Hematopoietic multipotent progenitor cell treated with erythropoietin and hydrocortisone succinate and interleukin-3 and kit ligand, for 17 days (in vitro differentiated cells): Measurements from ENCODE around the gene CHD6.

ENCODE experiments used
- DNase-seq: peaks from one replicate; pipeline ENCODE4 v3.0.0-alpha.2; 2015; ENCODE audit warnings: low spot score

Gene CHD6

DNA sequence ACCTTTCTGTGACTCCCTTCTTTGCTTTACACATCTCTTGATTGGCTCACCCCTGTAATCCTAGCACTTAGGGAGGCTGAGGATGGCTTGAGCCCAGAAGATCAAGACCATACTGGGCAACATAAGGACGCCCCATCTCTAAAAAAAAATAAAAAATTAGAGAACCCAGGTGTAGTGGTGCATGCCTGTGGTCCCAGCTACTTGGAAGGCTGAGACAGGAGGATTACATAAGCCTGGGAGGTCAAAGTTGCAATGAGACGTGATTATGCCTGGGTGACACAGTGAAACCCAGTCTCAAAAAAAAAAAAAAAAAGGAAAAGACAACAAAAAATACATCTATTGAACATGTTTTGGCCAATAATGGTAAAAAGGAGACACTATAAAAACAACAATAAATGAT lies 37.8 kb downstream of the CHD6 start:
- DNase-seq, result no peak

DNA sequence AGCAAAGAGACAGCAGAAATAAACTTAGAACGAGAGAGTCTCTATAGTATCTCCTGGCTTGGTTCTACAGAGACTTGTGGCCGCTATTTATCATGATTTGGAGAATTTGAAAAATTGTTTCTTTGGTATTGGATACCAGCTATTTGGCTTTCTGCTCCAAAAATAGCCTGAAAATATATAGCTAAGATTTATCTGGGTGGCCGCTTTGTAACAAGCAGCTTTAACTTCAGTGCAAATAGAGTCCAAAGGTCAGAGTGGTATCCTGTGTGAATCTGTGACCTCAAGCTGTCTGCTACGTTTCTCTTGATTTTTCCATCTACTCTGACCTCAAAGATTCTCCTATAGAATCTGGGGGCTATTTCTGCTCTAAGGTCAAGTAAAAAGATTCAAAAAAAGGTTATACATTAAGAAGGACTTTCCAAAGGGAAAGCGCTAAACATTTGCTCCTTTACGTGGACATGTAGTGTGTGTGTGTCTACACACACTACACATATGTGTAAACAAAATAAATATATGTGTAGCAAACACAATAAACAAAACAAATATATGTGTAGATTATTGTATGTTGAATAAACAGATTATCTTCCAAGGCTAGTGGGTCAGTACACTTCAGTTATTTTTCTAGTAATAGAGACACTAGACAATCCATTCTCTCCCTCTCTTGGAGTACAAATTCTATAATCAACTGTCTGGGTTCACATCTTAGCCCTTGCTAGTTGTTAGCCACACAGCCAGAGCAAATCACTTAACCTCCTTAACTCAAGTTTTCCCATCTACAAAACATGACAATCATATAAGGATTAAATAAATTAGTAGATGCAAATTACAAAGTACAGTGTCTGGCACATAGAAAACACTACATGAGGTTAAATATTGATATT lies 40.8 kb downstream of the CHD6 start:
- no peak for DNase-seq

DNA sequence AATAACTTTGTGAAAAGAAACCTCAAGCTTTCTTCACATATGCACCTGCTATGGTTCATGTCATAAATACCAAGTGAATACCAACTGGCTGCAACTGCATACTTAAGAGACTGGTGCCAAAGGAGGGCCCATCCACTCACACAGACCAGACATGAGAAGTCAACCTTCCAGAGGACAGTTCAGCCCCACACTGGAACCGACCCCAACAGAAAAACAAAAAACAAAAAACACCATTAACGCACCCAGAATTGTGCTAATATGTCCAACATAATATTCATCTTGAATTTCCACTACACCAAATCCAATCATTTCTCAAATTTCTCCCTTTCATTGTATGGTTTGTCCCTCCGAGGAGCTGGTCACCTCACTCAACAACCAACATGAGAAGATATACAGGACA lies 42.8 kb downstream of the CHD6 start:
- DNase-seq, result no peak

DNA sequence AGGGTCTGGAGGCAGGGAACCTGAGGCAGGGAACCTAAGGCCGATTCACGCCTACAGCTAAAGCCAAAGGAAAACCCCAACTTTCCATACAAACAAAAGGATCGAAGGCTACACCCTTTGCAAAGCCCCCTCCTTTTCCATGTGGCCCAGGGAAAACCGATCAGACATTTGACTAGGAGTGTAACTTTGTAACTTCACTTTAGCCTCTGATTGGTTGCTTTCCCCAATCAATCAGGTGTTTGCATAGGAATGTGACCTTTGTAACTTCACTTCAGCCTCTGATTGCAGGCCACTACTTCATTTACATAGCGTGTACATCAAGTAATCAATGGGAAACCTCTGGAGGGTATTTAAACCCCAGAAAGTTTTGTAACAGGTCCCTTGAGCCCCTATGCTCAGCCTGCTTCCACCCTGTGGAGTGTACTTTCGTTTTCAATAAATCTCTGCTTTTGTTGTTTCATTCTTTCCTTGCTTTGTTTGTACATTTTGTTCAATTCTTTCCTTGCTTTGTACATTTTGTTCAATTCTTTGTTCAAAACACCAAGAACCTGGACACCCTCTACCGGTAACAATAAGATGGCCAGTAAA lies 43.3 kb downstream of the CHD6 start:
- no peak for DNase-seq

DNA sequence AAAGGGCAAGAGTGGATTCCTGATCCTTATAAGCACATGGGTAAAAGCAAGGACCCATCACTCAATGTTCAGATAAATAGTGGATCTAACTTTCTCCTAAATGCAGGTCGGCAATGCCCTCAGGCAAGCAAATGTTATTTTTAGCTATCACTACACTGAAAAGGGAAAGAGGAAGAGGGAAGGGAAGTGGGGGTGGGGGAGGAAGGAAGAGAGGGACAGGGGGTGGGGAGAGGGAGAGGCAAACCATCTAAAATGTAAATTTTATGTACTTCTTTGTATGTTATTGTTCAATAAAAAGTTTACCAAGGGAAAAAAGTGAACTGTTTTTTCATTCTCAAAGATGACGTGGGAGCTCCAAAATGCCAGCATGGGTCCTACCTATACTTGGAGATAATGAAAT lies 44.2 kb downstream of the CHD6 start:
- DNase-seq, result no peak

DNA sequence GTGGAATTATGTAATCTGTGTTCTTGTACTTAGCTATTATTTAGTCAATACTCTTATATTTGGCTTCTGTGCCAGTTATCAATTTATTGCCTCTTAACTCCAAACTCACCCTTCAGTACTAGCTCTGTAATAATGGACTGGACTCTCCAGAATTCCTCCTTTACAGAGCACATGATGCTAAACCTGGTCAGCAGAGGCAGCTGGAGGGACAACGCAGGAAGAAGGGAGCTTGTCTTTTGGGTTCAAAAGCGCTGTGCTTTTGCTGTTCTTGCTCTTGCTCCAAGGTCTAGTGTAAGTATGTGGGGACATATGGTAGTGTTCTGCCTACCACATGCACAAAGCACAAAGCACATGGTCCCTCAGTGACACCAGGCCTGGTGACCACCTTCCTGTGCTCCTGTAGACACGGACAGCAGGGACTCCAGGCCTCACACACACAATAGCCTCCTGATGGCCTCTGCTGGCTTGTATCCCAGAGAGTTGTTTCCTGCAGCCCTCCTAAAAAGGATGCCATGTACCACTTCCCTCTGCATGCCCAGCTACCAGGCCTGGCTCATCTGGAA lies 46.1 kb downstream of the CHD6 start:
- no peak for DNase-seq

DNA sequence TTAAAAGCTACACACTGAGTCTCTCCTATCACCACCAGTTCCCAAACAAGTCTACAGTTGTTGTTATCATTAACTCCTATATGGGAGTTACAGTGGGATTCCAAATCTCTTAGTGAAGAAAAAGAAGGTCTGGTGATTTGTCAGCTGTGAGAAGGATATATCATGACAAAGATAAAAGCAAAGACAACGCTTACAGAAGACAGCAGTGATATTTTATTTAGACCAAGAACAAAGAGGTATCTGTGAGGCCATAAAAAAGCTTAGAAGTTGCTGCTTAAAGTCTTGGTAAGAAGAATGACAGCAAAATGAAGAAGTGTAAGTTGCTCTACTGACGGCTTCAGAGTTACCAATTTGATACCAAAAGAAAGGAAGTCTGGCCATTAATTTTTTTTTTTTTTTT lies 47.2 kb downstream of the CHD6 start:
- no peak for DNase-seq

DNA sequence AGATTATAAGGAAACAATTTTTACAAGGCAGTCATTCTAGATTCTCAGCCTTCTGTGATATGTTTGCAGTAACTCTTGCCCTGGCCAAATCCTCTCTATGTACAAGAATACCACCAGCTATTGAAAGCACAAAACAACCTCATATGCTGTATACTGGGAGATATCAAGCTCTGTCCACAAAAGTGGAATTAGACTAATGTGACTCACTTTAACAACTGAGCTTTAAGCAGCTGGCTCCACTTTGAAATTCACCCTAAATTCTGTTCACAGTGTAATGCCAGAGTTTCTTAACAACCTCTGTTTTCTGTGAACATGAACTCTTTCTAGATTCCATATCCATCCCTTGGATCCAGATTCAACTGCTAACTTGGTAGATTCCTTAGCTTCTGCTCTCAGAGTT lies 47.6 kb downstream of the CHD6 start:
- no peak for DNase-seq

DNA sequence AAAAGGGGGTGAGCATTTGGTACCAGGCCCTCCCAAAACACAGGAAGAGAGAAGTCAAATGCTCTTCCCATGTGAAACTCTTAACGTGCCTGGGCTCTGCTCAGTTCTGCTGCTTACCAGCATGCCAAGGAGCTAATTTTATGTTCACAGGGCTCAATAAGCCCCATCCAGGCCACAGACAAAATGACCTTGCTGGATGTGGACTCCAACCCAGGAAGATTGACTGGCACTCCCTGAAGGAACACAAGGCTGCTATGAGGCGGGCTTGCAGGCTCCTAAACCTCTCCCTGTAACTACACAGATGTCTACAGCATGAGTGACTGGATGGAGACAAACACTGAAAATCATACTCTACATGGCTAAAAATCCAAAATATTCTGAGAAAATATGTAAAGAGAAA lies 50.6 kb downstream of the CHD6 start:
- no peak for DNase-seq

DNA sequence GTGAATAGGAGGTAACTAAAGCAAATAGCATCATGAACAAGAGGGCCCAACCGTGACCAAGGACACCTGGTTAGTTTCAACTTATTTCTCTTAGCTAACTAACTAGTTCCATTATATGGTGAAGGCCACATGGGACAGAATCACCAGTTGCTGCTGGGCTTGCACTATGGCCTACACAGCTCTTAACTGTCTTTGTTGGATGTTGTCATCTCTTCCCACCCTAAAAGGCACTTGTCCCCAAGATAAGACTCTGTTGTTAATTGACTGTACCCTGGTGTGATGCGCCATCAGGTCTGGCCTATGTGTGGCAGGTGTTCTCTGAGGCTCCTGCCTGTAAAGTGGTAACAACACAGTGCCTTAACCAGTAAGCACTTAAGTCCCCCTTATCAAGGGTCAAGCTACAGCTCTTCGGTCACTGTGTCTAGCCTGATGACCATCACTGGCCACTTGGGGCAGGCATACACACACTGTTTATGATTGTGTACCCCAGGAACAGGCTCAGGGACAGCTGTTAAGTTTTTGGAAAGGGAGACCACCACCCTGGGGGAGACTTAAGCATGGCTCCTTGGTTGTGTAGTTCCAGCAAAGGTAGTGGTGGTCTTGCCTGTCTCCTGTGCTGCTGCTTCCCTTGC lies 51.2 kb downstream of the CHD6 start:
- DNase-seq, result no peak

DNA sequence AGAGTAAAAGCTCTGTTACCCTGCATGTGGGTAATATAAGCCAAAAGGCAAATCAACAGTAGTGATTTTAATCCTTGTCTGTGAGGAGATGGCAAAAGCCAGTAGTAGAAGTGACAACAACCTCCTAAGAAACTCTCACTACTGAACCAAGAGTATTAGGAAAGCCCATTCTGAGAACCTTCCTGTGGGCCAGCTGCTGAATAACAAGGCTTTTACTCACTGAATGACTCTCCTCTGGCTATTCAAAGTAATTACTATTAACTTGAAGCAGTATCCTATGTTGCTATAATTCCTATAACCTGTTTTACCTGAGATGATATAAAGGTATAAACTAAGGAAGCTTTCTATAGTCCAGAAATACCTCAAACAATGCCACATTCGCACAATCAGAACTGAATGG lies 55.1 kb downstream of the CHD6 start:
- no peak for DNase-seq

DNA sequence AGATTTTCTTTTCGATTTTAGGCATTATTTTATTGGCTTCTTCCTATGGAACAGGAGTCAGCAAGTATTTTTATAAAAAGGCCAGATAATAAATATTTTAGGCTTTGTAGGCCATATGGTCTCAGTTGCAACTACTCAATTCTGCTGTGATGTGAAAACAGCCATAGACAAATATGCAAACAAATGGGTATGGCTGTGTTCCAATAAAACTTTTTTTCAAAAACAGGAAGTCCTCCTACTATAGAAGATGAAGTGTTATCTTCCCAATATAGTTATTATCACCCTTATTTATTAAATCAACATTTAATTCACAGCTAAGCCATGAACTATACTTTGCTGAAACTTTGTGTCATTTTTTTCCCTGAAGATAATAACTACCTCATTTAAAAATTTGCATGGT lies 57.2 kb downstream of the CHD6 start:
- no peak for DNase-seq

DNA sequence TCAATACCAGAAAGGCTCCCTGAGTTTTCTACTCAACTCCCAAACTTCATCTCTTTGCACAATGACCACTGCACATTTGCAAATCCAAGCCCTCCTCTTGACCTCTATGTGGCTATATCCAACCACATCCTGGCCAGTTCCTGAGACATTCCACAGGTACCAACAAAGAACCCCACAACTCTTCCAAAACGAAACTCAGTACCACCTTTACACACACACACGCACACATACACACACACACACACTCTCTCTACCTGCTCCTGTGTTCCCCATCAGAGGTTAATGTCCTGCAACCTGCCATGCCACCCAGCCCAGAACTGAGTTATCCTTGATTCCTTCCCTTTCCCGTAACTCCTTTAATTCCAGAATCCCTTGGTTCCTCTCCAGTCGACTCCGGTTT lies 58.5 kb downstream of the CHD6 start:
- no peak for DNase-seq

DNA sequence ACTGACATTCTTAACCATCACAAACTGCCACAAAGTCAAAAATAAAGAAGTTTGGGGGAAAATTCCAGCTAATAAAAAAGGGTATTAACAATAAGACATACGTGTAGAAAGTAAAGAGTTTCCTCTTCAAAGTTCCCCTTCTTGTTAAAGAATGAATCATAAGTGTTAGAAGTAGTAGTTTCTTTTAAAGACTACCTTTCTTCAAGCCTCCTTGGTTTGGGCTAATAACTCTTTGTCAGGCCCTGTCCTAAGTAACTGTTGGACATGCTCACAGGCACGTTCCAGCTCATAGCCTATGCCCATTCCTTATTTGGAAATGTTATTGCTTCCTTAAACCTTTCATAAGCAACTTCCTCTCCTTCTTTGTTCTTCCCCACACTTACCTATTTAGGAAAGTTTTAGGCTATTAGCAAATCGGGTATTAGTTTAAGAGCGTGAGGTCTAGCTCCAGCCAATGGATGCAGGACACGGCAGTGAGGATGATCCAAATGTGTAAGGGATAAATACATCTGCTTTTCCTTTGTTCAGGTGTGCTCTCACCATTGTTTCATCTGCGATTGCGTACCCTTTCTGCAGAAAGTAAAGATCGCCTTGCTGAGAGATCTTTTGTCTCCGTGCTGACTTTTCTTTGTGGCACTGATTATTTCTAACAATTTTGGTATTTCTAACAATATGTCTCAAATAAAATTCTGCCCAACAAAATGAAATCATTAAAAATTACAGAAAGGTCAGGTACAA lies 64.9 kb downstream of the CHD6 start:
- no peak for DNase-seq

DNA sequence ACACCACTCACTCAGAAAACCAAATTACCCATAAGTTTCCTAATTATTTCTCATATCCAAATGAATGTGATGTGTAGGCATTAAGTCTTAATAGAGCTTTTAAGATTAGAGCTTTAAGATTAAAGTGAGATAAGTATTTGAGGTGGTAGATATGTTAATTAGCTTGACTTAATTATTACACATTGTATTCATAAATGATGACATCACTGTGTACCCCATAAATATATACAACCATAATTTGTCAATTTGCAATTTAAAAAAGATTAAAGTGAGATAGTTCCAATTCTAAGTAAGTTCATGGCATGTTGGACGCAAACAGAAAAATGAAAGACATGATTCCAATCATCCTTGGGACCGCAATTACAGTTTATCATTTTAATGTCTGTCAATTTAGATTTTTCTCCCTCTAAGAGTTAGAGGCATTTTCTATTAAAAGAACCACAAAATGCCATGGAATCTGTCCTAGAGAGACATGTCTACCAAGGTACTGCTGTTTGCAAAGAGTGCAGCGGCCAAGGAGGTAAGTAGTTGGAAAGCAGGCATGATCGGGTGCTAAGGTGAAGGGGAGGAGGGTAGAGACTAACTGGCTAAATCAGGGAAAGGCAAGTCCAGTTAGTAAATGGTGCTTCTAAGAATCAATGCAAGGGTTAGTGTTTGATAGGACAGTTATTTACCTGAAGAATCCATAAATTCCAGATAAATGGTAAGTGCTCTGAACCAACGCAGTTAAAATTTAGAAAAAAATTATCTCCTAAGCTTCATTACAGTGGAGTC lies 65.7 kb downstream of the CHD6 start:
- DNase-seq, result no peak

DNA sequence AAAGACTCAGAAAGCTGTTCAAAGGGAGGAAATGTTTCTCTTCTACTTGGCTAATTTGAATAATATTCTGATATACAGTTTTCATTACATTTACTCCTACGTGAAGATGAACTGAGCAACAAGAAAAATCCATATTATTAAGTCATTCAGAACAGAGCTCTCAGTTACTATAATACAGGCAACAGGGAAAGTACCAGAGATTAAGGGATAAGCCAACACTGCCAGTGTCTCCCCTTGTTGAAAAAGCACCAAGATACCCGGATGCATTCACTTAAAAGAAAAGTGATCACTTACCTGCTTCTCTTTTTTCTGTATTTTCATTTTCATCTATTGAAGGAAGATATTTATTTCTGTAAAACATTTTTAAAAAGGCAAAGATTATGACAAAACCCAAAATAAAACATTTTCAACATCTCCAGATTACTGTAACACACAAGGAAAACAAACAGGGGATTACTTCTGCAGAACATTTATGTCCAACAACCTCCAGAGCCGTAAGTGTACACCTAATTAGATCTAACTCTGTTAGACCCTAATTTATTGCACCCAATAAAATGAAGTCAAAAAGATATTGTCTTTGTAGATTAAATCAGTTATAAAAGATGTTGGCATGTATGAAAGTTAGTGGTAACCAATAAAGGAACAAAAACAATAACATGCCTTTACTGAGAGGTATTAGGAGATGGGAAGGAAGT lies 67.0 kb downstream of the CHD6 start:
- DNase-seq, result no peak

DNA sequence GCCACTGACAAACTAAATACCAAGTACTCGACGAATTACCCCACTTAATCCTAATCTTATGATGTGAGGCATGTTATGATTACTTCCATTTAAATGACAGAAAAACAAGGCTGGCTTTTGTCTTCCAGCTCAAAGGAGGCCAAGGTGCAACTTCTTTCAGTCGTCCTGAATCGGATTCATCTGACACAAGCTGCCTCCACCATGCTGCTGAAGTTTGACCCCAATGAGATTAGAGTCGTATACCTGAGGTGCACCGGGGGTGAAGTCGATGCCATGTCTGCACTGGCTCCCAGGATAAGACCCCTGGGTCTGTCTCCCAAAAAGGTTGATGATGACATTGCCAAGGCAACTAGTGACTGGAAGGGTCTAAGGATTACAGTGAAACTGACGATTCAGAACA lies 71.0 kb downstream of the CHD6 start:
- DNase-seq, result no peak

DNA sequence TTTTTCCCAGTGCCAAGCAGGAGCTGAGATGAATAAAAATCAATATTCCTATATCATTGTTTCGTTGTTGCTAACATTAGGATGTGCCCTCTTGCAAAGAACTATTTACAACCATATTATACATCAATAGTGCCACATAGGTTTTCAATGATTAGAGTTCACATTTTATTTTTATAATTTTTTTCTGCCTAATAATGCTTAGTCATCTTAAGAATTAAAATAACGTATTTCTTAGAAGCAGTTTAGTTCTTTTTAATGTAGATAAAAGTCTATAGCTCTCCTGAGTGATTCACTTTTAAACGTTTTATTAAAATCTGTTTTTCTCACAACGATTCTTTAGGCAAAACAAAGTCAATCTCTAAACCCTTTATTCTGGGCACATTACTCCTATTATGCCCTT lies 71.6 kb downstream of the CHD6 start:
- no peak for DNase-seq

DNA sequence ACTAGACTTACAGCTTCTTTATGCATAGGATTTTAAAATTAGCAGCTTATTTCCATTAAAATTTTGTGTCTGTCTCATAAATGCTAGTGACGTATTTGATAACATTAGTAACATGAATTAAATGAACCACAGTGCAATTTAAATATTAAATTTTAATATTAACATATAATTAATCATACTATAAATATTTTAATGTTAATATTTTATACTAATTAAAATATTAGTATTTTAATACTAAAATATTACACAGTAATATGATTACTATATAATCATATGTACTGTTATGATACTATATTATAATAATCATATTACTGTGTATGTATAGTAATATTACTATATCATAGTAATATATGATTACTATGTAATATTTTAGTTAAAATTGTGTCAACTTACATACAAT lies 73.7 kb downstream of the CHD6 start:
- DNase-seq, result no peak

DNA sequence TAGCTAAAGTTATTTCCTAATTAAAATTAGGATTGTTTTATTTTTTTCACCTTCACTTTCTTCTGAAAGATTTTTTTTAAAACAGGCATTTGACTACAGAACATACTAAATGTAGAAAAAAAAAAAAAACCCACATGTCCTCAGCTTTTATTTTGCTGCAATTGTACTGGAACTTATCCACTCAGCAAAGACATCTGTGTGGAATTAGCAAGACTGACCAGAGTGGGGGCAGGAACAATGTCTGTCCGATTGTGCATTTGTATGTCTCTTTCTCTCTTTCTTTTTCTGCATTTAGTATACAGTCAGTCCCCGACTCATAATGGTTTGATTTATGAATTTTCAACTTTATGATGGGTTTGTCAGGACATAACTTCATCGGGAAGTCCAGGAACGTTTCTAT lies 77.3 kb downstream of the CHD6 start:
- no peak for DNase-seq

DNA sequence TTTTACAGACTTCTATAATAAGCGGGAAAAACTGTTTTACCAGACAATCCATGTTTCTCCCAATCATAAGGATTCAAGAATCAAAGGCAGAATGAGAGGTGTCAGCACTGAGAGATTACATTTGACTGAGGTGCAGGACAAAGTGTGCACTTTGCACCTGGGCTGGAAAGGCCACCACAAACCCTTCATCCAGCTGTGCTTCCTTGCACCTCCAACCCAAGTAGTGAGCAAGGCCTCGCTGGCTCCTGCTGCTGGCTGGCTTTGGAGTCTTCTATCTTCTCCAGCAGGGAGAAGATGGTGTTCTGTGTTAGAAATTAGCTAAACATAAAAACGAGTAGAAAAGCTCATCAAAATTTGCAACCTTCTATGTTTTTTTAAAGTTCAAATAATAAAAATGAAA lies 77.7 kb downstream of the CHD6 start:
- DNase-seq, result no peak
